CD4-positive, alpha-beta T cell treated with Interleukin-12 subunit alpha and Interleukin-12 subunit beta, for 1 hour (primary cell): ENCODE results near the gene ACTL6A.

Experiments used
- DNase-seq: peaks from one replicate; pipeline ENCODE4 v3.0.0-alpha.2; 2020

The ACTL6A gene

GRCh38 chr3:179599531-179599930 is 36.8 kb downstream of the ACTL6A start:
- no peak for DNase-seq

GRCh38 chr3:179603321-179603720 is 40.6 kb downstream of the ACTL6A start:
- DNase-seq, result no peak

GRCh38 chr3:179603831-179604230 is 41.1 kb downstream of the ACTL6A start:
- no peak for DNase-seq

GRCh38 chr3:179604321-179605078 is 41.8 kb downstream of the ACTL6A start, which contains the start of the genes MRPL47 and NDUFB5:
Gene MRPL47 (minus strand): TSS chr3:179604638. CDS start chr3:179604624, 14 bp downstream.
Gene NDUFB5 (plus strand): TSS chr3:179604794. CDS start chr3:179604816, 22 bp downstream.
- peak; percentile 94 for DNase-seq

- no peak for DNase-seq
These were observed 43.9 kb downstream of the ACTL6A start for GRCh38 chr3:179606534-179607085.

GRCh38 chr3:179608931-179609720 is 46.4 kb downstream of the ACTL6A start:
- peak; percentile 44 for DNase-seq

GRCh38 chr3:179610066-179610465 is 47.3 kb downstream of the ACTL6A start:
- no peak for DNase-seq

- no peak for DNase-seq
These were observed 51.1 kb downstream of the ACTL6A start for GRCh38 chr3:179613807-179614206.

GRCh38 chr3:179615458-179616173 is 52.9 kb downstream of the ACTL6A start:
- no peak for DNase-seq

- no peak for DNase-seq
These were observed 59.3 kb downstream of the ACTL6A start for GRCh38 chr3:179622023-179622422.

- no peak for DNase-seq
These were observed 61.7 kb downstream of the ACTL6A start for GRCh38 chr3:179624451-179624850.

GRCh38 chr3:179630753-179631451 is 68.2 kb downstream of the ACTL6A start:
- no peak for DNase-seq
